Sigmoid colon (tissue), 4 donors: Measurements from ENCODE around the gene TJP3.

ENCODE experiments used
- CTCF ChIP-seq, 4 experiments: fragments of 450-650 bp in 3 of 4; fragments of 200-600 bp in 1 of 4; IDR thresholded peaks; one replicate each; pipeline ENCODE4 v1.5.1; 2016 to 2019; ENCODE audit warnings: antibody characterized with exemption in 4 of 4, mild to moderate bottlenecking in 3 of 4, moderate library complexity in 2 of 4
- POLR2A ChIP-seq, 2 donors: fragments of 450-650 bp; IDR thresholded peaks; one replicate each; pipeline ENCODE4 v1.6.1; 2016; ENCODE audit warnings: antibody characterized with exemption in 2 of 2, mild to moderate bottlenecking in 2 of 2, moderate library complexity in 2 of 2
- POLR2AphosphoS5 ChIP-seq, 4 donors: sonication (generic); formaldehyde crosslinking; IDR thresholded peaks; one replicate each; pipeline ENCODE4 v1.6.1; 2017; ENCODE audit warnings: antibody characterized with exemption in 4 of 4

GRCh38 chr19:3691372-3691716, 16.8 kb upstream of the TJP3 start:
- TF ChIP-seq CTCF (IDR thresholded peaks at IDR 0.05): no peak
- no peak for TF ChIP-seq POLR2A (IDR thresholded peaks at IDR 0.05)
- no peak for TF ChIP-seq POLR2AphosphoS5 (IDR thresholded peaks at IDR 0.05)
